Effector CD8-positive, alpha-beta T cell (primary cell): Measurements from ENCODE around the gene NFXL1.

Experiments used
- DNase-seq: peaks from one replicate; lab custom pipeline; 2025; lab: John Stamatoyannopoulos, UW

NFXL1 gene

GRCh38 chr4:47831026-47831679 lies 83.2 kb downstream of the NFXL1 start:
- DNase-seq, result no peak

- no peak for DNase-seq
These were observed 83.9 kb downstream of the NFXL1 start for GRCh38 chr4:47830265-47831025.

- no peak for DNase-seq
These were observed 84.9 kb downstream of the NFXL1 start for GRCh38 chr4:47829438-47829837.

- DNase-seq, result no peak
These were observed 86.9 kb downstream of the NFXL1 start for GRCh38 chr4:47827343-47828047.

GRCh38 chr4:47824840-47825239 lies 89.5 kb downstream of the NFXL1 start:
- DNase-seq, result no peak

GRCh38 chr4:47819178-47819577 lies 95.2 kb downstream of the NFXL1 start:
- DNase-seq, result no peak

GRCh38 chr4:47817275-47817674 lies 97.1 kb downstream of the NFXL1 start:
- DNase-seq, result no peak

GRCh38 chr4:47816748-47817147 lies 97.6 kb downstream of the NFXL1 start:
- no peak for DNase-seq

- DNase-seq, result no peak
These were observed 99.6 kb downstream of the NFXL1 start for GRCh38 chr4:47814618-47815295.

GRCh38 chr4:47809654-47810203 lies 104.7 kb downstream of the NFXL1 start:
- no peak for DNase-seq

GRCh38 chr4:47804598-47804997 lies 109.8 kb downstream of the NFXL1 start:
- no peak for DNase-seq

- no peak for DNase-seq
These were observed 112.8 kb downstream of the NFXL1 start for GRCh38 chr4:47801481-47802002.

- DNase-seq, result no peak
These were observed 116.2 kb downstream of the NFXL1 start for GRCh38 chr4:47798165-47798564.
